Inflammatory macrophage (primary cell): ENCODE results near the gene TTLL7.
"Not testable (repeated sequence)": the region's sequence is repeated elsewhere in the genome, so short reads cannot be mapped to it uniquely, and the experiment has no call there.

ENCODE experiments used
- DNase-seq, 2 donors: peaks; one replicate each; pipeline ENCODE4 v3.0.0-alpha.2; 2020 to 2022

The TTLL7 gene

GRCh38 chr1:83928396-83928795 is 70.5 kb downstream of the TTLL7 start:
- no peak for DNase-seq

GRCh38 chr1:83927701-83928100 is 71.2 kb downstream of the TTLL7 start:
- no peak for DNase-seq

- DNase-seq = no peak
Observed at GRCh38 chr1:83927061-83927460, 71.9 kb downstream of the TTLL7 start.

- DNase-seq = no peak
Observed at GRCh38 chr1:83923553-83923952, 75.4 kb downstream of the TTLL7 start.

GRCh38 chr1:83922431-83922830 is 76.5 kb downstream of the TTLL7 start:
- no peak for DNase-seq

GRCh38 chr1:83920320-83920719 is 78.6 kb downstream of the TTLL7 start:
- DNase-seq = no peak

GRCh38 chr1:83919872-83920271 is 79.1 kb downstream of the TTLL7 start:
- DNase-seq = no peak

- DNase-seq = no peak
Observed at GRCh38 chr1:83918688-83919285, 80.1 kb downstream of the TTLL7 start.

- DNase-seq = no peak
Observed at GRCh38 chr1:83917959-83918358, 81.0 kb downstream of the TTLL7 start.

- not testable (repeated sequence) for DNase-seq
Observed at GRCh38 chr1:83916094-83916493, 82.8 kb downstream of the TTLL7 start.

- DNase-seq = no peak
Observed at GRCh38 chr1:83912876-83913275, 86.1 kb downstream of the TTLL7 start.

- peak in 1 of 2 donors; percentile 14 for DNase-seq
Observed at GRCh38 chr1:83910461-83910860, 88.5 kb downstream of the TTLL7 start.

- DNase-seq = no peak
Observed at GRCh38 chr1:83909687-83910086, 89.2 kb downstream of the TTLL7 start.

GRCh38 chr1:83905315-83905907 is 93.5 kb downstream of the TTLL7 start:
- peak; percentile 2 to 22 for DNase-seq

GRCh38 chr1:83901547-83902155 is 97.3 kb downstream of the TTLL7 start:
- no peak for DNase-seq

GRCh38 chr1:83900524-83900923 is 98.4 kb downstream of the TTLL7 start:
- no peak for DNase-seq

GRCh38 chr1:83897516-83897915 is 101.4 kb downstream of the TTLL7 start:
- DNase-seq = no peak

- no peak for DNase-seq
Observed at GRCh38 chr1:83896299-83896698, 102.6 kb downstream of the TTLL7 start.

GRCh38 chr1:83889707-83890106 is 109.2 kb downstream of the TTLL7 start:
- no peak for DNase-seq

- no peak for DNase-seq
Observed at GRCh38 chr1:83887483-83887882, 111.4 kb downstream of the TTLL7 start.

GRCh38 chr1:83883979-83884378 is 115.0 kb downstream of the TTLL7 start:
- no peak for DNase-seq

- peak; percentile 39 to 40 for DNase-seq
Observed at GRCh38 chr1:83882906-83883305, 116.0 kb downstream of the TTLL7 start.

- no peak for DNase-seq
Observed at GRCh38 chr1:83872515-83872914, 126.4 kb downstream of the TTLL7 start.

- no peak for DNase-seq
Observed at GRCh38 chr1:83864991-83865390, 133.9 kb downstream of the TTLL7 start.
